ENCODE data around the gene SMIM32.

SMIM32 gene

GRCh38 chr5:136222580-136223235 lies 29.7 kb upstream of the SMIM32 start:
- DNase-seq = no peak
- no peak overlapping the region for H3K27ac ChIP-seq
- peaks cover 9% of the 10 kb centered on the region for H3K9me3 ChIP-seq (ENCODE audit: severe bottlenecking)
- no peaks in the 10 kb centered on the region for H3K27me3 ChIP-seq (ENCODE audit: insufficient read depth, low read depth, severe bottlenecking)
- TF ChIP-seq, protein P1, sequence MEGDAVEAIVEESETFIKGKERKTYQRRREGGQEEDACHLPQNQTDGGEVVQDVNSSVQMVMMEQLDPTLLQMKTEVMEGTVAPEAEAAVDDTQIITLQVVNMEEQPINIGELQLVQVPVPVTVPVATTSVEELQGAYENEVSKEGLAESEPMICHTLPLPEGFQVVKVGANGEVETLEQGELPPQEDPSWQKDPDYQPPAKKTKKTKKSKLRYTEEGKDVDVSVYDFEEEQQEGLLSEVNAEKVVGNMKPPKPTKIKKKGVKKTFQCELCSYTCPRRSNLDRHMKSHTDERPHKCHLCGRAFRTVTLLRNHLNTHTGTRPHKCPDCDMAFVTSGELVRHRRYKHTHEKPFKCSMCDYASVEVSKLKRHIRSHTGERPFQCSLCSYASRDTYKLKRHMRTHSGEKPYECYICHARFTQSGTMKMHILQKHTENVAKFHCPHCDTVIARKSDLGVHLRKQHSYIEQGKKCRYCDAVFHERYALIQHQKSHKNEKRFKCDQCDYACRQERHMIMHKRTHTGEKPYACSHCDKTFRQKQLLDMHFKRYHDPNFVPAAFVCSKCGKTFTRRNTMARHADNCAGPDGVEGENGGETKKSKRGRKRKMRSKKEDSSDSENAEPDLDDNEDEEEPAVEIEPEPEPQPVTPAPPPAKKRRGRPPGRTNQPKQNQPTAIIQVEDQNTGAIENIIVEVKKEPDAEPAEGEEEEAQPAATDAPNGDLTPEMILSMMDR (IDR thresholded peaks at IDR 0.05; ENCODE audit: low read depth, low read length) = no peak
- no peaks in the 10 kb centered on the region for H3K36me3 ChIP-seq
- no peak overlapping the region for H3K4me3 ChIP-seq (ENCODE audit: low read depth, low read length)

GRCh38 chr5:136221340-136221739 lies 28.4 kb upstream of the SMIM32 start:
- Histone ChIP-seq H3K9me3 (ENCODE audit: severe bottlenecking) (peaks cover 9% of the 10 kb centered on the region), H3K36me3 (no peaks in the 10 kb centered on the region), H3K27ac (no peak overlapping the region), H3K27me3 (ENCODE audit: insufficient read depth, low read depth, severe bottlenecking) (no peaks in the 10 kb centered on the region), H3K4me3 (ENCODE audit: low read depth, low read length) (no peak overlapping the region)
- no peak for DNase-seq
- TF ChIP-seq, protein P1 (IDR thresholded peaks at IDR 0.05; ENCODE audit: low read depth, low read length) = no peak

GRCh38 chr5:136216230-136216629 lies 23.3 kb upstream of the SMIM32 start:
- Histone ChIP-seq H3K36me3 (no peaks in the 10 kb centered on the region), H3K27ac (no peak overlapping the region), H3K4me3 (ENCODE audit: low read depth, low read length) (no peak overlapping the region), H3K9me3 (ENCODE audit: severe bottlenecking) (peaks cover 2% of the 10 kb centered on the region), H3K27me3 (ENCODE audit: insufficient read depth, low read depth, severe bottlenecking) (no peaks in the 10 kb centered on the region)
- TF ChIP-seq, protein P1 (IDR thresholded peaks at IDR 0.05; ENCODE audit: low read depth, low read length) = no peak
- DNase-seq = no peak

DNA sequence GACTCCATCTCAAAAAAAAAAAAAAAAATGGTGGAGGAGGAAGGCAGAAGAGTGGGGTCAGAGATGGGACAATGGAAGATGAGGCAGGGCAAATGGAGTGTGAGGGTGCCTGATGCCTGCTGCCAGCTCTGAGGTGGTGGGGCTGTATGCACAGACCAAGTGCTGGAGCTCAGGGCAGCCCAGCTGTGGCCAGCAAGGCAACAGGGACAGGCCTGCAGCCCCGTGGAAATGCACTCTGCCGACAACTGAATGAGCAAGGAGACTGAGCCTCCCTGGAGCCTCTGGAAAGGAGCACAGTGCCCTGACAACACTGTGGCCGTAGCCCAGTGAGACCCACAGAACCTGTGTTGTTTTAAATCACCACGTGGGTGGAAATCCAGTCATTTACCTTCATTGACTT lies 22.9 kb upstream of the SMIM32 start:
- Histone ChIP-seq H3K4me3 (ENCODE audit: low read depth, low read length) (no peak overlapping the region), H3K9me3 (ENCODE audit: severe bottlenecking) (no peaks in the 10 kb centered on the region), H3K27ac (no peak overlapping the region), H3K27me3 (ENCODE audit: insufficient read depth, low read depth, severe bottlenecking) (no peaks in the 10 kb centered on the region), H3K36me3 (no peaks in the 10 kb centered on the region)
- DNase-seq = no peak
- TF ChIP-seq, protein P1 (IDR thresholded peaks at IDR 0.05; ENCODE audit: low read depth, low read length) = no peak

GRCh38 chr5:136213919-136214493 lies 21.0 kb upstream of the SMIM32 start:
- no peaks in the 10 kb centered on the region for H3K27me3 ChIP-seq (ENCODE audit: insufficient read depth, low read depth, severe bottlenecking)
- no peaks in the 10 kb centered on the region for H3K9me3 ChIP-seq (ENCODE audit: severe bottlenecking)
- TF ChIP-seq, protein P1 (IDR thresholded peaks at IDR 0.05; ENCODE audit: low read depth, low read length) = no peak
- DNase-seq = no peak
- no peak overlapping the region for H3K27ac ChIP-seq
- H3K4me3 ChIP-seq (ENCODE audit: low read depth, low read length) = no peak overlapping the region
- no peaks in the 10 kb centered on the region for H3K36me3 ChIP-seq

Data from WERI-Rb-1 (cell line).